ENCODE results near the gene TXNDC2. TPM values are rescaled to one million over a fixed set of nuclear protein-coding genes. Genes with fewer than 3 reads are reported as not detected.

TXNDC2 gene
- total RNA-seq, 4 donors from 2014 or later = 0.27 TPM; not detected in 3

- no peaks in the 10 kb centered on the region for H3K36me3 ChIP-seq
- H3K4me1 ChIP-seq = peaks cover 0 to 24% (median 8%) of the 10 kb centered on the region in 4 donors
- intact Hi-C loops (cut with DNase I; ENCODE audit: low total_unique reads) = loop anchor here (10.0 kb wide), 1 partner anchor 56 kb away; the partner anchor contains the start of gene VAPA
- TF ChIP-seq POLR2AphosphoS5 (IDR thresholded peaks at IDR 0.05) = no peak
- no peak for TF ChIP-seq POLR2A (IDR thresholded peaks at IDR 0.05)
- no peak for TF ChIP-seq EP300 (IDR thresholded peaks at IDR 0.05; ENCODE audit: low read depth)
- no peak for TF ChIP-seq CTCF (IDR thresholded peaks at IDR 0.05)
- no peak overlapping the region for H3K4me3 ChIP-seq
- H3K9me3 ChIP-seq = no peaks in the 10 kb centered on the region
- no peak for DNase-seq
- in situ Hi-C loops (cut with MboI; ENCODE audit: low pct_ligation_motif_present in 1 of 4, low pct_unique_long_range_greater_than_20kb in 1 of 4, low sequenced_read_pairs in 3 of 4) = no loop called here
- H3K27ac ChIP-seq = no peak overlapping the region
- 84 to 100% methylated on average over 1 to 5 of the region's 5 CpGs for WGBS, 2 donors (ENCODE audit: low coverage in 1 of 2)
- no peaks in the 10 kb centered on the region for H3K27me3 ChIP-seq
Measured at GRCh38 chr18:9858642-9859041, 27.1 kb upstream of the TXNDC2 start.

GRCh38 chr18:9859232-9859631, 26.5 kb upstream of the TXNDC2 start:
- H3K36me3 ChIP-seq = no peaks in the 10 kb centered on the region
- intact Hi-C loops (cut with DNase I; ENCODE audit: low total_unique reads) = loop anchor here (10.0 kb wide), 1 partner anchor 56 kb away; the partner anchor contains the start of gene VAPA
- H3K4me1 ChIP-seq = peaks cover 0 to 22% (median 8%) of the 10 kb centered on the region in 4 donors
- TF ChIP-seq POLR2A (IDR thresholded peaks at IDR 0.05) (no peak), CTCF (IDR thresholded peaks at IDR 0.05) (no peak), POLR2AphosphoS5 (IDR thresholded peaks at IDR 0.05) (no peak), EP300 (IDR thresholded peaks at IDR 0.05; ENCODE audit: low read depth) (no peak)
- in situ Hi-C loops (cut with MboI; ENCODE audit: low pct_ligation_motif_present in 1 of 4, low pct_unique_long_range_greater_than_20kb in 1 of 4, low sequenced_read_pairs in 3 of 4) = no loop called here
- 86% methylated on average over 7 of the region's 7 CpGs; no CpG with 5 or more reads in 1 of the 2 donors for WGBS, 2 donors (ENCODE audit: low coverage in 1 of 2)
- H3K4me3 ChIP-seq = no peak overlapping the region
- no peak overlapping the region for H3K27ac ChIP-seq
- no peaks in the 10 kb centered on the region for H3K9me3 ChIP-seq
- no peaks in the 10 kb centered on the region for H3K27me3 ChIP-seq
- no peak for DNase-seq

DNA sequence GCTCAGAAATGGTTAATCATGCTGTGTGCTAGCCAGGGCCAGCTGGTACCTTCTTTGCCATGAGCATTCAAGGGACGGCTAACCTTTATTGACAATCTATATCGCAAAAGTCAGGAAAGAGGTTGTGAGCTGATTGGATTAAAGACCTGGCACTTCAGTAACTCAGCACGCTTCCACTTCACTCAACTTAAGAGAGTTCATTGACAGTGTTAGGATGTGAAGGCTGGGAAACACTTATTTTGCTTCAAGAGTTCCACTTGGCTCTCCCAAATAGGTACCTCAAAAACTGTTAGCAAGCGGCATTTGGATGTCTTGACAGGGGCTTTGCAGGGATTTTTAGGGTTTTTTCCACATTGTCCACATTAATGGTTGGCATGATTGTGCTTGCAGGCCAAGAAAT, 25.1 kb upstream of the TXNDC2 start:
- intact Hi-C loops (cut with DNase I; ENCODE audit: low total_unique reads) (no loop called here), in situ Hi-C loops (cut with MboI; ENCODE audit: low pct_ligation_motif_present in 1 of 4, low pct_unique_long_range_greater_than_20kb in 1 of 4, low sequenced_read_pairs in 3 of 4) (no loop called here)
- H3K4me3 ChIP-seq = no peak overlapping the region
- peaks cover 3 to 4% of the 10 kb centered on the region in 2 donors for H3K9me3 ChIP-seq
- H3K27me3 ChIP-seq = no peaks in the 10 kb centered on the region
- 47 to 71% methylated on average over 3 to 4 of the region's 4 CpGs for WGBS, 2 donors (ENCODE audit: low coverage in 1 of 2)
- H3K4me1 ChIP-seq = peaks cover 0 to 13% (median 2%) of the 10 kb centered on the region in 4 donors
- DNase-seq = no peak
- H3K36me3 ChIP-seq = no peaks in the 10 kb centered on the region
- H3K27ac ChIP-seq = no peak overlapping the region
- TF ChIP-seq POLR2A (IDR thresholded peaks at IDR 0.05) (no peak), POLR2AphosphoS5 (IDR thresholded peaks at IDR 0.05) (no peak), CTCF (IDR thresholded peaks at IDR 0.05) (no peak), EP300 (IDR thresholded peaks at IDR 0.05; ENCODE audit: low read depth) (no peak)

- Histone ChIP-seq H3K36me3 (no peaks in the 10 kb centered on the region), H3K9me3 (peaks cover 4 to 5% of the 10 kb centered on the region in 2 donors), H3K4me1 (peaks cover 0 to 9% (median under 1%) of the 10 kb centered on the region in 4 donors), H3K27ac (no peak overlapping the region), H3K27me3 (no peaks in the 10 kb centered on the region), H3K4me3 (no peak overlapping the region)
- in situ Hi-C loops (cut with MboI; ENCODE audit: low pct_ligation_motif_present in 1 of 4, low pct_unique_long_range_greater_than_20kb in 1 of 4, low sequenced_read_pairs in 3 of 4) = no loop called here
- intact Hi-C loops (cut with DNase I; ENCODE audit: low total_unique reads) = no loop called here
- DNase-seq = no peak
- TF ChIP-seq CTCF (IDR thresholded peaks at IDR 0.05) (no peak), POLR2AphosphoS5 (IDR thresholded peaks at IDR 0.05) (no peak), EP300 (IDR thresholded peaks at IDR 0.05; ENCODE audit: low read depth) (no peak), POLR2A (IDR thresholded peaks at IDR 0.05) (no peak)
Measured at GRCh38 chr18:9861157-9861556, 24.6 kb upstream of the TXNDC2 start.
